H1 (cell line): ENCODE data around the gene SLC23A2. TPM values are rescaled to one million over a fixed set of nuclear protein-coding genes. Genes with fewer than 3 reads are reported as not detected.

ENCODE experiments used
- CTCF ChIA-PET: fragments of 300-600 bp; sonication (Branson Sonifier 250); formaldehyde crosslinking; loops from one replicate; lab custom pipeline; 2021; ENCODE audit not compliant: partially characterized antibody; lab: Charles Lee
- POLR2A ChIA-PET: fragments of 300-600 bp; sonication (Branson Sonifier 250); formaldehyde crosslinking; loops from one replicate; lab custom pipeline; 2021; ENCODE audit warnings: inconsistent platforms; ENCODE audit not compliant: partially characterized antibody; lab: Charles Lee
- DNase-seq, 2 experiments: peaks; one replicate each; pipeline versions ENCODE4 v3.0.0 to v3.0.0-alpha.2; 2010 to 2022; ENCODE audit warnings: low spot score in 2 of 2, low read depth in 1 of 2, mixed read lengths in 1 of 2
- FAIRE-seq: peaks from 2 replicates; lab custom pipeline; 2011; peaks lifted over from hg19 to GRCh38; lab: Jason Lieb, UNC
- H2AFZ ChIP-seq: 2 replicates; pipeline ENCODE4 v1.8.1; 2012; ENCODE audit warnings: low read length, inconsistent platforms
- H2AK5ac ChIP-seq: 2 replicates; pipeline ENCODE4 v1.6.1; 2013; ENCODE audit warnings: low read depth, low read length
- H2BK120ac ChIP-seq: replicated peaks from 2 replicates; pipeline ENCODE3; 2013; ENCODE audit warnings: low read depth, low read length, inconsistent platforms
- H2BK12ac ChIP-seq: 2 replicates; pipeline ENCODE4 v1.6.1; 2013; ENCODE audit warnings: low read depth, low read length
- H2BK15ac ChIP-seq: 2 replicates; pipeline ENCODE4 v1.6.1; 2013; ENCODE audit warnings: low read length
- H2BK20ac ChIP-seq: 2 replicates; pipeline ENCODE4 v1.6.1; 2013; ENCODE audit warnings: low read length
- H2BK5ac ChIP-seq: 2 replicates; pipeline ENCODE4 v1.6.1; 2013; ENCODE audit warnings: low read depth, low read length
- H3K14ac ChIP-seq: 2 replicates; pipeline ENCODE4 v1.6.1; 2013; ENCODE audit warnings: inconsistent platforms; ENCODE audit not compliant: insufficient read length
- H3K18ac ChIP-seq: 2 replicates; pipeline ENCODE4 v1.6.1; 2013; ENCODE audit warnings: low read length; ENCODE audit errors: extremely low read depth
- H3K23ac ChIP-seq: 2 replicates; pipeline ENCODE4 v1.6.1; 2013; ENCODE audit warnings: inconsistent platforms; ENCODE audit not compliant: insufficient read length
- H3K23me2 ChIP-seq: 2 replicates; pipeline ENCODE4 v1.6.1; 2013; ENCODE audit warnings: low read depth, low read length
- H3K27ac ChIP-seq: 2 replicates; pipeline ENCODE4 v1.6.1; 2011; ENCODE audit warnings: low read depth, low read length, inconsistent platforms
- H3K27me3 ChIP-seq, 4 experiments: replicated peaks in 1 of 4; 1 replicate in 1 of 4; 2 replicates in 3 of 4; pipeline versions ENCODE4 v1.6.1 to v1.8.1; 2011 to 2013; ENCODE audit warnings: low read length in 3 of 4, mild to moderate bottlenecking in 3 of 4, inconsistent platforms in 2 of 4, mixed read lengths in 2 of 4, moderate library complexity in 1 of 4; ENCODE audit not compliant: control insufficient read depth in 3 of 4, insufficient read depth in 3 of 4; ENCODE audit errors: extremely low read depth in 1 of 4
- H3K36me3 ChIP-seq, 4 experiments: 2 replicates each; pipeline versions ENCODE4 v1.6.1 to v1.8.1; 2011 to 2013; ENCODE audit warnings: mild to moderate bottlenecking in 4 of 4, low read length in 3 of 4, moderate library complexity in 2 of 4, control low read depth in 1 of 4, inconsistent platforms in 1 of 4; ENCODE audit not compliant: insufficient read depth in 4 of 4, control insufficient read depth in 2 of 4
- H3K4ac ChIP-seq: replicated peaks from 2 replicates; pipeline ENCODE3; 2013; ENCODE audit warnings: low read length, low read depth, mixed read lengths, inconsistent platforms; ENCODE audit not compliant: insufficient read length
- H3K4me1 ChIP-seq, 4 experiments: replicated peaks in 1 of 4; 1 replicate in 1 of 4; 2 replicates in 3 of 4; pipeline versions ENCODE4 v1.6.1 to v1.8.1; 2011 to 2013; ENCODE audit warnings: low read length in 3 of 4, inconsistent platforms in 2 of 4, mixed read lengths in 1 of 4; ENCODE audit not compliant: insufficient read depth in 4 of 4, control insufficient read depth in 3 of 4
- H3K4me2 ChIP-seq, 2 experiments: 2 replicates each; pipeline versions ENCODE4 v1.6.1 to v1.8.1; 2011 to 2013; ENCODE audit warnings: low read depth in 2 of 2, low read length in 2 of 2, control low read depth in 1 of 2, inconsistent platforms in 1 of 2, mild to moderate bottlenecking in 1 of 2; ENCODE audit not compliant: insufficient read depth in 1 of 2
- H3K4me3 ChIP-seq, 4 experiments: fragments of 200-600, 300-600 bp in 1 of 4; sonication (generic), shearing (Covaris generic), sonication (Bioruptor Twin) in 1 of 4; 2 replicates each; pipeline versions ENCODE4 v1.5.1 to v1.8.1; 2011 to 2016; ENCODE audit warnings: low read length in 4 of 4, low read depth in 3 of 4, control low read depth in 2 of 4, inconsistent platforms in 2 of 4, mild to moderate bottlenecking in 2 of 4, mixed read lengths in 1 of 4, moderate library complexity in 1 of 4; ENCODE audit not compliant: insufficient read depth in 2 of 4; ENCODE audit errors: extremely low read depth in 1 of 4
- H3K56ac ChIP-seq: replicated peaks from 2 replicates; pipeline ENCODE3; 2013; ENCODE audit warnings: low read depth, mild to moderate bottlenecking, mixed read lengths, low read length, inconsistent platforms; ENCODE audit not compliant: insufficient read length
- H3K79me1 ChIP-seq: 2 replicates; pipeline ENCODE4 v1.6.1; 2013; ENCODE audit warnings: low read depth, low read length, control low read depth
- H3K79me2 ChIP-seq, 2 experiments: 2 replicates each; pipeline versions ENCODE4 v1.6.1 to v1.8.1; 2012 to 2013; ENCODE audit warnings: low read length in 2 of 2, mild to moderate bottlenecking in 2 of 2, inconsistent platforms in 1 of 2; ENCODE audit not compliant: insufficient read depth in 2 of 2, control insufficient read depth in 1 of 2
- H3K9ac ChIP-seq, 4 experiments: replicated peaks in 1 of 4; 1 replicate in 1 of 4; 2 replicates in 3 of 4; pipeline versions ENCODE4 v1.6.1 to v1.8.1; 2011 to 2013; ENCODE audit warnings: low read depth in 3 of 4, low read length in 3 of 4, control low read depth in 2 of 4, mild to moderate bottlenecking in 2 of 4, moderate library complexity in 2 of 4, inconsistent platforms in 1 of 4; ENCODE audit errors: extremely low read depth in 1 of 4
- H3K9me3 ChIP-seq, 2 experiments: 2 replicates each; pipeline versions ENCODE4 v1.6.1 to v1.8.1; 2012 to 2013; ENCODE audit warnings: mild to moderate bottlenecking in 2 of 2, moderate library complexity in 2 of 2, control low read depth in 1 of 2, inconsistent platforms in 1 of 2, low read depth in 1 of 2, low read length in 1 of 2, mixed read lengths in 1 of 2; ENCODE audit not compliant: insufficient read depth in 2 of 2
- H4K20me1 ChIP-seq, 2 experiments: replicated peaks in 1 of 2; 2 replicates each; pipeline versions ENCODE3 to v1.8.1; 2011 to 2013; ENCODE audit warnings: inconsistent platforms in 2 of 2, low read length in 2 of 2, mild to moderate bottlenecking in 1 of 2; ENCODE audit not compliant: insufficient read depth in 2 of 2, control insufficient read depth in 1 of 2
- H4K5ac ChIP-seq: 2 replicates; pipeline ENCODE4 v1.6.1; 2013; ENCODE audit warnings: low read length, low read depth, mixed read lengths, inconsistent platforms; ENCODE audit not compliant: insufficient read length
- H4K8ac ChIP-seq: 2 replicates; pipeline ENCODE4 v1.8.0; 2013; ENCODE audit warnings: mild to moderate bottlenecking, moderate library complexity, low read length, inconsistent platforms; ENCODE audit not compliant: insufficient read depth; ENCODE audit errors: extremely low read depth
- H4K91ac ChIP-seq: replicated peaks from 2 replicates; pipeline ENCODE3; 2013; ENCODE audit warnings: low read length, mixed read lengths, inconsistent platforms; ENCODE audit not compliant: insufficient read length
- JUN ChIP-seq: IDR thresholded peaks from 2 replicates; pipeline ENCODE4 v1.6.1; 2011; ENCODE audit warnings: low read depth, mild to moderate bottlenecking, improper control_type of control experiment, low read length
- KDM1A ChIP-seq: fragments of 200-600, 300-600 bp; sonication (generic); IDR thresholded peaks from 2 replicates; pipeline ENCODE4 v1.7.1; 2016; ENCODE audit warnings: mild to moderate bottlenecking, low read length, borderline replicate concordance
- WGBS, 2 experiments: shearing (Covaris generic) in 1 of 2; methylation state at CpG; one replicate each; pipeline versions ENCODE4 v1.1.6 to v1.1.7; 2013 to 2015; ENCODE audit warnings: low lambda C conversion rate in 2 of 2, mixed read lengths in 2 of 2, inconsistent platforms in 1 of 2, low coverage in 1 of 2, missing lambda C conversion rate in 1 of 2; ENCODE audit not compliant: insufficient replicate concordance in 2 of 2, insufficient coverage in 1 of 2, insufficient read length in 1 of 2; ENCODE audit errors: extremely low coverage in 1 of 2, missing lambda C conversion rate in 1 of 2; 5-methylcytosine and 5-hydroxymethylcytosine counted together
- polyA plus RNA-seq, 7 experiments: library from polyadenylated mRNA; depleted of rRNA in 3 of 7; stranded (reverse) in 5 of 7; unstranded in 2 of 7; fragments of >200 nt in 5 of 7; fragments of 200-250 nt in 2 of 7; gene quantifications; 1 replicate in 5 of 7; 2 replicates in 1 of 7; 4 replicates in 1 of 7; pipeline versions ENCODE4 v1.2.1 to v1.2.3, GENCODE V29; 2011 to 2013; ENCODE audit warnings: missing spikeins in 2 of 7, mixed read lengths in 2 of 7
- total RNA-seq: library from RNA; stranded (reverse); fragmentation: NEBNext Ultra II Directional; extraction: Animal tissue kit (Norgen Biotek cat#: 25700); gene quantifications from 2 replicates; pipeline ENCODE4 v1.2.1, GENCODE V29; 2021

Gene SLC23A2
- total and polyA plus RNA-seq, 2 of the 8 experiments (the other 6 are each of a cell fraction or from before 2014, with no cell fraction given) = 17.0 to 18.6 TPM

DNA sequence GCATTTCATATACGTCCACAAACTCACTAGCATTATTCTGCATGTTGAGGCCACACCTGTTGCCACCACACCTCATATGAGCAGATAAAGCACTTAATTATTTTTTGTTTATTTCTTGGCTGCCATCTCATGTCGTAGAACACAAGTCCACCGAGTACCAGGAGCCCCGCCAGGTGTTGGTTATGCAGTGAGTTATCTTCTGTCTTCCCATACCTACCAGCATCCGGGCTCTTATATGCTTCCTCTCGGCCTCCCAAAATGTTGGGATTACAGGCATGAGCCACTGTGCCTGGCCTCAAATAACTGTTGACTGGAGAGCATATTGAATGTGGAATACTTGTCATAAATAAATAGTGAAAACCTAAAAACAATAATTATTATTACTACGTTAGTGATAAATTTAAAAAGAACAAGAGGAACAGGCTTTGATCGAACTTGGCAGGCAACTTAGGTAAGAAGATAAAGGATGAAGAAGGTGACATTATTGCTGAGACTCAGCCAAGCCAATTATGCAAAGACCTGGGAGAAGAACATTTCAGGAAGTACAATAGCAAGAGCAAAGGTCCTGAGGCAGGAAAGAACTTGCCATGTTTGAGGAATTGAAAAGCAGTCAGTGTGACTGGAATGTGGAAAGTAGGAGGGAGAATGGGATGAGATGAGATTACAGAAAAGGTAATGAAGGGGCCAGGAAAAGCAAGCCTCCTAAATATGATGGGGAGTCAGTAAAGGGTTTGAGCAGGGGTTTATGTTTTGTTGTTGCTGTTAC lies 12.6 kb upstream of the SLC23A2 start:
- no peaks in the 10 kb centered on the region for H3K79me2 ChIP-seq
- no peak overlapping the region for H2BK5ac ChIP-seq
- no peak overlapping the region for H3K4me3 ChIP-seq
- H2BK15ac ChIP-seq = no peak overlapping the region
- no peaks in the 10 kb centered on the region for H3K27me3 ChIP-seq
- H3K4me2 ChIP-seq = no peak overlapping the region
- H4K20me1 ChIP-seq = no peaks in the 10 kb centered on the region
- peak; percentile 14; the same call in 1 of the 2 replicates for TF ChIP-seq KDM1A
- no peak for TF ChIP-seq JUN
- H3K23ac ChIP-seq = no peak overlapping the region
- DNase-seq (no peak), FAIRE-seq (no peak)
- H2BK120ac ChIP-seq = no peak overlapping the region
- no peak overlapping the region for H3K9ac ChIP-seq
- CTCF ChIA-PET = no interaction called here
- H3K27ac ChIP-seq = no peak overlapping the region
- H4K5ac ChIP-seq = no peak overlapping the region
- H2AK5ac ChIP-seq = no peak overlapping the region
- H3K18ac ChIP-seq = no peak overlapping the region
- 84% methylated on average over 8 of the region's 8 CpGs; no CpG with 5 or more reads in 1 of the 2 experiments for WGBS, 2 experiments
- no peak overlapping the region for H2AFZ ChIP-seq
- no peaks in the 10 kb centered on the region for H3K36me3 ChIP-seq
- no peak overlapping the region for H4K91ac ChIP-seq
- H3K23me2 ChIP-seq = no peaks in the 10 kb centered on the region
- H3K4me1 ChIP-seq = no peaks in the 10 kb centered on the region
- no peak overlapping the region for H4K8ac ChIP-seq
- H3K4ac ChIP-seq = no peak overlapping the region
- H2BK20ac ChIP-seq = no peak overlapping the region
- POLR2A ChIA-PET = no interaction called here
- H3K79me1 ChIP-seq = no peaks in the 10 kb centered on the region
- no peaks in the 10 kb centered on the region for H3K9me3 ChIP-seq
- H2BK12ac ChIP-seq = no peak overlapping the region
- no peak overlapping the region for H3K14ac ChIP-seq
- H3K56ac ChIP-seq = no peak overlapping the region
